H9 (cell line): Measurements from ENCODE around the gene SLC24A3. TPM values are rescaled to one million over a fixed set of nuclear protein-coding genes. Genes with fewer than 3 reads are reported as not detected.

Experiments used
- DNase-seq: peaks from one replicate; pipeline ENCODE4 v3.0.0-alpha.2; 2017
- H2AFZ ChIP-seq: one replicate; pipeline ENCODE4 v1.6.1; 2013; ENCODE audit warnings: mild to moderate bottlenecking, low read length, control low read depth, moderate library complexity
- H2AK5ac ChIP-seq: 2 replicates; pipeline ENCODE4 v1.6.1; 2013; ENCODE audit warnings: low read length, control low read depth, mixed read lengths; ENCODE audit not compliant: insufficient read length
- H2BK120ac ChIP-seq: one replicate; pipeline ENCODE4 v1.6.1; 2013; ENCODE audit warnings: low read depth, mild to moderate bottlenecking, low read length, control low read depth, inconsistent platforms; ENCODE audit not compliant: poor library complexity, severe bottlenecking
- H2BK12ac ChIP-seq: 2 replicates; pipeline ENCODE4 v1.6.1; 2013; ENCODE audit warnings: low read length, control low read depth, mixed read lengths, low read depth; ENCODE audit not compliant: insufficient read length
- H2BK15ac ChIP-seq: 2 replicates; pipeline ENCODE4 v1.6.1; 2013; ENCODE audit warnings: low read depth, low read length, control low read depth
- H2BK20ac ChIP-seq: one replicate; pipeline ENCODE4 v1.6.1; 2013; ENCODE audit warnings: low read depth, mild to moderate bottlenecking, low read length, control low read depth, inconsistent platforms; ENCODE audit not compliant: poor library complexity, severe bottlenecking
- H2BK5ac ChIP-seq: 2 replicates; pipeline ENCODE4 v1.6.1; 2013; ENCODE audit warnings: low read length, control low read depth, mixed read lengths; ENCODE audit not compliant: insufficient read length
- H3K14ac ChIP-seq: 2 replicates; pipeline ENCODE4 v1.6.1; 2013; ENCODE audit warnings: low read length, control low read depth; ENCODE audit not compliant: insufficient read depth
- H3K18ac ChIP-seq: 2 replicates; pipeline ENCODE4 v1.6.1; 2013; ENCODE audit warnings: low read depth, mild to moderate bottlenecking, mixed read lengths, low read length, control low read depth; ENCODE audit not compliant: insufficient read length
- H3K23ac ChIP-seq: 2 replicates; pipeline ENCODE4 v1.6.1; 2013; ENCODE audit warnings: low read length, control low read depth, mixed read lengths, low read depth; ENCODE audit not compliant: insufficient read length
- H3K23me2 ChIP-seq: 2 replicates; pipeline ENCODE4 v1.6.1; 2013; ENCODE audit warnings: low read depth, mild to moderate bottlenecking, mixed read lengths, low read length, control low read depth; ENCODE audit not compliant: insufficient read length, poor library complexity, severe bottlenecking
- H3K27ac ChIP-seq: 2 replicates; pipeline ENCODE4 v1.5.1; 2013; ENCODE audit warnings: low read length, control low read depth, mixed read lengths, low read depth; ENCODE audit not compliant: insufficient read length
- H3K27me3 ChIP-seq: 2 replicates; pipeline ENCODE4 v1.6.1; 2013; ENCODE audit warnings: low read length, control low read depth, inconsistent platforms; ENCODE audit not compliant: insufficient read depth
- H3K4ac ChIP-seq: 2 replicates; pipeline ENCODE4 v1.6.1; 2013; ENCODE audit warnings: low read depth, mild to moderate bottlenecking, control low read depth, inconsistent platforms, low read length, moderate library complexity
- H3K4me1 ChIP-seq: 2 replicates; pipeline ENCODE4 v1.6.1; 2013; ENCODE audit warnings: low read length, control low read depth, inconsistent platforms; ENCODE audit not compliant: insufficient read depth
- H3K4me2 ChIP-seq: 2 replicates; pipeline ENCODE4 v1.6.1; 2013; ENCODE audit warnings: low read length, control low read depth, mixed read lengths; ENCODE audit not compliant: insufficient read length, insufficient read depth
- H3K56ac ChIP-seq: 2 replicates; pipeline ENCODE4 v1.6.1; 2013; ENCODE audit warnings: low read depth, mild to moderate bottlenecking, mixed read lengths, low read length, control low read depth; ENCODE audit not compliant: insufficient read length
- H3K79me1 ChIP-seq: 2 replicates; pipeline ENCODE4 v1.6.1; 2013; ENCODE audit warnings: low read depth, mild to moderate bottlenecking, moderate library complexity, low read length, control low read depth, inconsistent platforms; ENCODE audit not compliant: insufficient read depth, poor library complexity, severe bottlenecking
- H3K79me2 ChIP-seq: 2 replicates; pipeline ENCODE4 v1.6.1; 2013; ENCODE audit warnings: low read length, control low read depth, inconsistent platforms; ENCODE audit not compliant: insufficient read depth
- H3K9ac ChIP-seq: 2 replicates; pipeline ENCODE4 v1.6.1; 2013; ENCODE audit warnings: low read length, control low read depth, mixed read lengths; ENCODE audit not compliant: insufficient read length; ENCODE audit errors: extremely low read depth
- H3K9me3 ChIP-seq: one replicate; pipeline ENCODE4 v1.6.1; 2013; ENCODE audit warnings: low read depth, low read length, inconsistent platforms; ENCODE audit not compliant: control insufficient read depth
- H3T11ph ChIP-seq: one replicate; pipeline ENCODE4 v1.6.1; 2013; ENCODE audit warnings: mild to moderate bottlenecking, low read length, control low read depth, inconsistent platforms
- H4K20me1 ChIP-seq: one replicate; pipeline ENCODE4 v1.6.1; 2013; ENCODE audit not compliant: control insufficient read depth, insufficient read length, insufficient read depth
- H4K5ac ChIP-seq: 2 replicates; pipeline ENCODE4 v1.6.1; 2013; ENCODE audit warnings: low read depth, mild to moderate bottlenecking, mixed read lengths, low read length, control low read depth; ENCODE audit not compliant: insufficient read length
- H4K8ac ChIP-seq: replicated peaks from 2 replicates; pipeline ENCODE4 v1.6.1; 2013; ENCODE audit warnings: low read length, control low read depth, mixed read lengths, low read depth; ENCODE audit not compliant: insufficient read length
- H4K91ac ChIP-seq: 2 replicates; pipeline ENCODE4 v1.6.1; 2013; ENCODE audit warnings: low read depth, mild to moderate bottlenecking, moderate library complexity, mixed read lengths, low read length, control low read depth; ENCODE audit not compliant: insufficient read length
- H3K27ac Mint-ChIP-seq, 3 experiments: 2 replicates in 2 of 3; 3 replicates in 1 of 3; pipeline ENCODE4 v1.8.0; 2020 to 2021; ENCODE audit warnings: mixed read lengths in 3 of 3, mild to moderate bottlenecking in 1 of 3, moderate library complexity in 1 of 3
- H3K27me3 Mint-ChIP-seq: 2 replicates; pipeline ENCODE4 v1.8.0; 2021; ENCODE audit warnings: low read depth, mild to moderate bottlenecking, moderate library complexity, mixed read lengths
- H3K36me3 Mint-ChIP-seq, 3 experiments: 2 replicates in 2 of 3; 3 replicates in 1 of 3; pipeline ENCODE4 v1.8.0; 2020 to 2021; ENCODE audit warnings: low read depth in 3 of 3, mixed read lengths in 3 of 3; ENCODE audit not compliant: insufficient read depth in 1 of 3
- H3K4me1 Mint-ChIP-seq, 2 experiments: 2 replicates each; pipeline ENCODE4 v1.8.0; 2020; ENCODE audit warnings: mixed read lengths in 2 of 2
- H3K4me3 Mint-ChIP-seq, 2 experiments: 2 replicates in 1 of 2; 3 replicates in 1 of 2; pipeline ENCODE4 v1.8.0; 2020 to 2021; ENCODE audit warnings: mild to moderate bottlenecking in 2 of 2, mixed read lengths in 2 of 2, moderate library complexity in 1 of 2
- H3K9me3 Mint-ChIP-seq, 2 experiments: 2 replicates in 1 of 2; 3 replicates in 1 of 2; pipeline ENCODE4 v1.8.0; 2020; ENCODE audit warnings: mild to moderate bottlenecking in 2 of 2, mixed read lengths in 2 of 2, moderate library complexity in 1 of 2
- WGBS: extraction: QIAGEN DNeasy Blood & Tissue Kit; methylation state at CpG from one replicate; pipeline ENCODE4 v1.1.7; 2013; ENCODE audit warnings: missing lambda C conversion rate, low lambda C conversion rate, mixed read lengths; ENCODE audit not compliant: insufficient read length; ENCODE audit errors: extremely low coverage; 5-methylcytosine and 5-hydroxymethylcytosine counted together
- total RNA-seq: library from RNA; stranded (reverse); gene quantifications from 2 replicates; pipeline ENCODE4 v1.2.1, GENCODE V29; 2021
- TF ChIP-seq, protein P1 (sequence below): fragments of 200-600 bp; sonication (generic); conservative IDR thresholded peaks from 3 replicates; pipeline ENCODE4 v1.8.0; 2021; ENCODE audit warnings: antibody characterized with exemption, mild to moderate bottlenecking

Gene SLC24A3
- total RNA-seq, 1 experiment from 2014 or later, result 0.83 TPM

DNA sequence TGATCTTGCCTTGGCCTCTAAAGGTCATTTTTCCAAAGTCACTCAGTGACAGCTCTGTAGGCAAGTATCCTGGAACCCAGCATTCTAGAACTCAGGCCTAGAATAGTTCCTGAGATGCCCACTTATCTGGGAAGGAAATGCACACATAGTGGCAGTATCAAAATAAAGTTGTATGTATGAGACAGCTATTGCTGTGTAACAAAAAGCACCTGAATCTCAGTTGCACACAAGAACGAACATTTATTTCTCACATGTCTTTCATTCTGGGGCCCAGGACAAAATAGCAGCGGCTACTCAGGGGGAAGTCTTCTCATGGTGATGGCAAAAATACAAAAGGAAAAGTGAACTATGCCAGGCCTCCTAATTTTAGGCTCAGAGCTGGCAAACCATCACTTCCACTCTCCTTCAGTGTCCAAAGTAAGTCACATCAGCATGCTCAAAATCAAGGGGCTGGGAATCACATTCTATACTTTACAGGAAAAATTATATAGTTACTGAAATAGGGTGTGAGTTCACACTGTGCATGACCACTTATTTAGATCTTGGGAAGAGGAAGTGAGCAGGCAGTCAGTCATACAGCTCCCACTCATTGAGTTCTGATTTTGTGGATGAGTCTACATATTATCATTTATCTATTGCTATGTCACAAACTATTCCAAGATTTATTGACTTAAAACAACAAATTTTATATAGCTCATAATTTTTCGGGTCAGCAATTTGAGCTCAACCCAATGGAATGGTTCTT, 412.0 kb downstream of the SLC24A3 start:
- no peak overlapping the region for H4K91ac ChIP-seq
- Mint-ChIP-seq H3K27ac (no peak overlapping the region), H3K9me3 (peaks cover 7 to 14% of the 10 kb centered on the region in 2 experiments; a peak in 4 of 5 replicates), H3K36me3 (peaks cover 0 to 28% (median 20%) of the 10 kb centered on the region in 3 experiments; a peak in 5 of 7 replicates), H3K4me1 (peaks cover 28 to 30% of the 10 kb centered on the region in 2 experiments), H3K4me3 (no peak overlapping the region), H3K27me3 (peaks cover 4% of the 10 kb centered on the region; the same call in 1 of the 2 replicates)
- no peak overlapping the region for H2BK15ac ChIP-seq
- no peak overlapping the region for H3K18ac ChIP-seq
- no peak overlapping the region for H2BK5ac ChIP-seq
- no peak overlapping the region for H3T11ph ChIP-seq
- no peaks in the 10 kb centered on the region for H3K79me1 ChIP-seq
- H2BK12ac ChIP-seq, result no peak overlapping the region
- no peaks in the 10 kb centered on the region for H3K79me2 ChIP-seq
- H3K9ac ChIP-seq, result no peak overlapping the region
- H2AFZ ChIP-seq, result no peak overlapping the region
- no peak overlapping the region for H3K27ac ChIP-seq
- no peak for DNase-seq
- no peak overlapping the region for H2BK20ac ChIP-seq
- no peaks in the 10 kb centered on the region for H3K27me3 ChIP-seq
- H3K4me1 ChIP-seq, result peaks cover 18% of the 10 kb centered on the region; the same call in 1 of the 2 replicates
- TF ChIP-seq, protein P1, sequence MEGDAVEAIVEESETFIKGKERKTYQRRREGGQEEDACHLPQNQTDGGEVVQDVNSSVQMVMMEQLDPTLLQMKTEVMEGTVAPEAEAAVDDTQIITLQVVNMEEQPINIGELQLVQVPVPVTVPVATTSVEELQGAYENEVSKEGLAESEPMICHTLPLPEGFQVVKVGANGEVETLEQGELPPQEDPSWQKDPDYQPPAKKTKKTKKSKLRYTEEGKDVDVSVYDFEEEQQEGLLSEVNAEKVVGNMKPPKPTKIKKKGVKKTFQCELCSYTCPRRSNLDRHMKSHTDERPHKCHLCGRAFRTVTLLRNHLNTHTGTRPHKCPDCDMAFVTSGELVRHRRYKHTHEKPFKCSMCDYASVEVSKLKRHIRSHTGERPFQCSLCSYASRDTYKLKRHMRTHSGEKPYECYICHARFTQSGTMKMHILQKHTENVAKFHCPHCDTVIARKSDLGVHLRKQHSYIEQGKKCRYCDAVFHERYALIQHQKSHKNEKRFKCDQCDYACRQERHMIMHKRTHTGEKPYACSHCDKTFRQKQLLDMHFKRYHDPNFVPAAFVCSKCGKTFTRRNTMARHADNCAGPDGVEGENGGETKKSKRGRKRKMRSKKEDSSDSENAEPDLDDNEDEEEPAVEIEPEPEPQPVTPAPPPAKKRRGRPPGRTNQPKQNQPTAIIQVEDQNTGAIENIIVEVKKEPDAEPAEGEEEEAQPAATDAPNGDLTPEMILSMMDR, result no peak
- H2BK120ac ChIP-seq, result no peak overlapping the region
- H2AK5ac ChIP-seq, result no peak overlapping the region
- no peak overlapping the region for H3K56ac ChIP-seq
- no peak overlapping the region for H3K14ac ChIP-seq
- no peaks in the 10 kb centered on the region for H3K9me3 ChIP-seq
- no peak overlapping the region for H4K5ac ChIP-seq
- WGBS, result no CpG with 5 or more reads among the region's 3 CpGs
- no peaks in the 10 kb centered on the region for H4K20me1 ChIP-seq
- H3K4me2 ChIP-seq, result no peak overlapping the region
- no peak overlapping the region for H3K4ac ChIP-seq
- H3K23ac ChIP-seq, result no peak overlapping the region
- no peak overlapping the region for H4K8ac ChIP-seq
- H3K23me2 ChIP-seq, result no peaks in the 10 kb centered on the region
